GM21723 (cell line): ENCODE measurements around the gene NMNAT2.
A peak's percentile ranks its signal among the peaks of the same experiment; 100 is the strongest.
"Not testable (repeated sequence)": the region's sequence is repeated elsewhere in the genome, so short reads cannot be mapped to it uniquely, and the experiment has no call there.

Experiments used
- ATAC-seq: cut with Tn5 transposase; IDR thresholded peaks from one replicate; pipeline ENCODE4 v1.9.1; 2021; ENCODE audit warnings: mild to moderate bottlenecking, moderate library complexity; ENCODE audit not compliant: unreplicated experiment

Gene NMNAT2

DNA sequence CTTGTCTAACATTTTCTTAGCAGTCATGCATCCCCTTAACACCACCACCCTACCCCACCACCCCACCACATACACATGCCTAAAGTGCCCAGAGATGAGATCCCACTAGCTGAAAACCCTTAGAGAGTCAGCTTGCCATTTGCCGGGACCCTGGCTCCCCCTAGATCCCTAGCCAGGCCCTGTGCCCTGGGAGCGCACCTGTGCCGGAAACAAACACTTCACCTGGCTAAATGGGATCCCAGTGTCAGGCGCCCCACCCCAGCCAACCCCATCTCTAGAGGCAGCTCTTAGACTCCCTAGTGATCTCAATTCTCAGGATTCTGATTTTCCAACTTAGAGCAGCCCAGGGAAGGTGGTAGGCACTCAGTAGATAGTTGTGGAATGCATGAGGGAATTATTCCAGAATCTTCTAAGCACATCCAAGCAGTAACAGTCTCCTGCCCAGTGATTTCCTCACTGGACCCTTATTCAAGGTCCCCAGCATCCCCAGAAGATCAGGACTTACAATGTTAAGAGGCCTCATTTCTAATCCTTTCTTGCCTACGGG lies 126.9 kb downstream of the NMNAT2 start:
- no peak for ATAC-seq

DNA sequence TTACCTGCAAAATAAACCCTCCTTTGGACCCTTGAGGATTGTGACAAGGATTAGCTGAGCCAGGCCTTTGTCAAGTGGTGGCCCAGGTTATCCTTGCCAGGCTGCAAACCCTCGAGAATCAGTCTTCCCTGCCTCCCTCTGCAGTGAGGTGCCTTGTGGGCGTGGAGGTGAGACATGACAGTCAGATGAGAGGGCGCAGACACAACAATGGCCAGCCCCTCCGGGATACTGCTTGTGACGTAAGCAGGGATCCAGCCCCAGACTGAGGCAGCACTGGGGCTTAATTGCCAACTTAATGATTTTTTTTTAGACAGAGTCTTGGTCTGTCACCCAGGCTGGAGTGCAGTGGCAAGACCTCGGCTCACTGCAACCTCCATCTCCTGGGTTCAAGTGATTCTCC lies 127.6 kb downstream of the NMNAT2 start:
- ATAC-seq = no peak

DNA sequence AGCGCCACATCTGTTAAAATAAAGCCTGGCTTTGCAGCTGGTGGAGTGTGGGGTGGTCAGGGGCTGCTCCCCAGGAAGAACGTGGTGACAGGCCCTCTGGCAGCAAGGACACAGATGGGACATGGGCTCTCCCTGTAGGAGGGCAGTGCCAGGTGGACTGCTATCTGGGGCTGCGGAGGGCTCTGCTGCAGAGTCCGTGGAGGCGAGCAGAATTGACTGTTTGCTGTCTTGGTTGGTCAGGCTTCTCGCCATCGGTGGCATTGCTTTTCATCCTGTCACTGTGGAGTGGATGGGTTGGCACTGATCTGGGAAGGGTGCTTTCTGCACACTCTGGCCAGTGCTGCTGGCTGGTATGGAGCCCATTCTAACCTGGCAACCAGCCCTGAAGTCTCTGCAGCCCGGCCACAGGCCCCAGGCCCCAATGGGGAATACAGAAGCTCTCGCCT lies 129.1 kb downstream of the NMNAT2 start:
- no peak for ATAC-seq

DNA sequence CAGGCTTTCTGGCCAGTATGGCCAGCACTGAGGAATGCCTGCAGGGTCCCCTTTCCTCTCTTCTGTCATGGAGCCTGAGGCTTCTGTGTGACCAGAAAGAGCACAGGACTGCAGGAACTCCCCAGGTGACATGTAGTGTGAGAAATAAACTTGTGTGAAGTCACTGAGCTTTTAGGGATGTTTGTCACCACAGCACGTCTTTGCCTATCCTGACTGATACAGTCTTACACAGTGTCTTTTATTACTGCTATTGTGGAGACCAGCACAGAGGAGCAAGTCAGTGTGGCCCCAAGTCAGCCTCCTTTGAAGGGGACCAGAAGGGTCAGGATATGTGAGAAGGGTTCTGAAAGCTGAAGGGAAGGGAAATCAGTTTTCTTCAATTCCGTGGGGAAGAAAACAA lies 129.6 kb downstream of the NMNAT2 start:
- no peak for ATAC-seq

DNA sequence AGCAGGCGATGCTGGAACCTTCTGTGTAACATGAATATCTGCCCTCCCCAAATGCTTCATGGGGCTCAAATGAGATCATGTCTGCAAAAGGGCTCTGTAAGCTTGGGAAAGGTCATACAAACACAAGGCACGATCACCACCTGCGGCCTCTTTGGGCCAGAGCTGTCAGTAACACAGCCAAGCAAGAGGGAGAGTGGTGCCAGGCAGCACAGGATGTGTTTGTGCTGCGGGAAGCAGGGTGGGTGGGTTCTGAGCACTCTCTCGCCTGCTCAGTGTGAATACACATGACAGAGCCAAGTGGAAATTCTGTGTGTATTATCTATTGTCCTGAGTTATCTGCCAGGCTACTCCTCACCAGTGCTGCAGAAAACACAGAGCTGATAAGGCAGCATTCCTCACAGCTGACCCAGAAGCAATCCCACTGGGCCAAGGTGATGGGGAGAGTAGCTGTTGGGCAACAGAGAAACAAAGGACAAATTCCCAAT lies 130.9 kb downstream of the NMNAT2 start:
- ATAC-seq = no peak

DNA sequence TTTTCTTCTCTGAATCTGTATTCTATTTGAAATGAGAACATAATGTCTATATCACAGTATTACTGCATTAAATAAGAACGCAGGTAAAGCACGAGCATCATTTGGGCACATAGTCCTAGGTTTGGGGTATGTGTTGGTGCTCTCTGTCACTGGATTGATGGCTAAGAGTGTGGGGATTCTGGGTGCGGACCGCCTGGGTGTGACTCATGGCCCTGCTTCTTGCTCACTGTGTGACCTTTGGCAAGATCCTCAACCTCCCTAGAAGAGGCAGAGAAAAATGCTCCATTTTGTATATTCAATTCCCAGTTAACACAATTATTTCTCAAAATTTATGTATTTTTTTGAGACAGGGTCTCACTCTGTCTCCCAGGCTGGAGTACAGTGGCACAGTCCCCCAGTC lies 132.4 kb downstream of the NMNAT2 start:
- ATAC-seq = no peak

DNA sequence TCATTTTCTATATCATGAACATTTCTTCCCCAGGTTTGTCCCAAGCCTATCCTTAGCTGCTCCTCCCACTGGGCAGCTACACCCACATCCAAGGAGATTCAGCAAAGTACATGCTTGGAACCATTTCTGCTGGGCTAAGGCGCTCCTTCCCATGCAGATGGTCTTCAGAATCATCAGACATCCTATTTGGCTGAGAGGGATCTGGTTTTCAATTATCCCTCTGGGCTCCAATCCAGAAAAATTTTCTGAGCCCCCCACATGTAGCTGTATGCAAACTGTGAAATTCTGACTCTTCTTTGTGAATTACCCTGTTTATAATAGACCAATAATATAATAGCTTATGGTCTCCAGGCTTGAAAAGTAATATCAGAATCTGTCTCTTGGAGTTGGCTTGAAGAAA lies 132.9 kb downstream of the NMNAT2 start:
- ATAC-seq = no peak

DNA sequence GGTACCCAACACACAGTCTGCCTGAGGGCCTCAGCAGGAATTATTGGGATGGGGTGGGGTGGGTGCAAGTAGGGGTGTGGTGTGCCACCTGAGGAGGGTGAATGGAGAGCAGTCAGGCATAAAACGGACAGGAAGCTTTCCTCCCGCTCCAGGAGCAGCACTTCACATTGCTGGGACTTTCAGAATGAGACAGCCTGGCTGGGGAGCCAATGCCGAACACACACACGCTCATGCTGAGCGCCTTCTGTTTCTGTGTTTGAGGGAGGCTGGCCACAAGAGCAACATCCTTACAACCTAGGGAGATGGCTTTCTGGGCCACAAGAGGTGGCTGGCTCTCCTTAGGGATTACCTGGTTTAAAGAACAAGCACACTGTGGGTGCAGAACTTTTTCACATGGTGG lies 134.1 kb downstream of the NMNAT2 start:
- ATAC-seq = no peak

DNA sequence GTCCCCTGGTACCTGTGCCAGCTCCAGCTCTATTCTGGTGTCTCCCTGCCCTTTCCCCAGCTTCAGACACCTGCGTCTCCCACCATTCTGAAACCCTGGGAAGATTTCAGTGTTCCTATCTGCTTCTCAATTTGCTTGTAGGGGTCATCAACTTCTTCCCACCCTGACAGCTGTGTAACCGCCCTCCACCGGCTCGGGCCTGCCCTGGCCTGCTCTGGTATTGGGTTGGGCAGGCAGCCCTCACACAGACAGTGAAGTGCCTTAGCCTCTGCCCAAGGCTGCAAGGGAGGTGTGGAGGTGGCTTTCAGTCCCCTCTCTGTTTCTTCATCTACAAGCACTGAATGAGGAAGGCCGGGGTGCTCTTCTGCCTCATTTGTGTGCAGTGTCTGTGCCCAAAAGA lies 134.9 kb downstream of the NMNAT2 start:
- ATAC-seq = no peak

DNA sequence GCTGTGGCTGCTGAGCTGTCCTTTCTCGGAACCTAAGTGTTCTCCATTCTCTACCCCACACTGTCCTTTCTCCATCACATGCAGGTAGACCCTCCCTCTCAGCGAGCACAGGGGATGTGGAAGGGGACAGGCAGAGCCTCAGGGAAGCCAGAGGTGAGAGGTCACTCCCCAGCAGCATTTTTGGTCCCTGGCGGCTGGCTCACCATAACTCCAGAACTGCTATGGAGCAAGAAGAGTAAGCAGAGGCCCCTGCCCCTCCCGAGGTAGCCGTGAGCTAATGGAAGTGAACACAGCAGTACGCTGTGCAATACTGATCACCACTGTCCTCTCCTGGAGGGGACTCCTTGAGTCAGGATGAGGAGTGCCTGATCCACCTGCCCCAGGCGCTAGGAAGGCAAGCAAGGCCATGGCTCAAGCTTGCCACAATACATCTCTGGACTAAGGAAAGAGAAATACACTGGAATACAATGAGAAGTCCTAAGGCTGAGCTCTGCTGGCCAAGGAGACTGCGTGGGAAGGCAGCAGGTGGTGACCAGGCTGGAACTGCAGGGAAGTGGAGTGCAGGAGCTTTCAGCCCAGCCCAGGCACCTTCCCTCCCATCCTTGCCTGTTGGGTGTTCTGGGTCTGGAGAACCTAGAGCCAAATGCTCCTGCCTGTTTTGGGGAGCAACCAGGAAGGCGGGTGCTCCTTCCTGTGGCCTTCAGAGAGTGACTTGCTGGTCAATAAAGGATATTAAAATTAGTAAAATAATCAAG lies 135.9 kb downstream of the NMNAT2 start:
- no peak for ATAC-seq

DNA sequence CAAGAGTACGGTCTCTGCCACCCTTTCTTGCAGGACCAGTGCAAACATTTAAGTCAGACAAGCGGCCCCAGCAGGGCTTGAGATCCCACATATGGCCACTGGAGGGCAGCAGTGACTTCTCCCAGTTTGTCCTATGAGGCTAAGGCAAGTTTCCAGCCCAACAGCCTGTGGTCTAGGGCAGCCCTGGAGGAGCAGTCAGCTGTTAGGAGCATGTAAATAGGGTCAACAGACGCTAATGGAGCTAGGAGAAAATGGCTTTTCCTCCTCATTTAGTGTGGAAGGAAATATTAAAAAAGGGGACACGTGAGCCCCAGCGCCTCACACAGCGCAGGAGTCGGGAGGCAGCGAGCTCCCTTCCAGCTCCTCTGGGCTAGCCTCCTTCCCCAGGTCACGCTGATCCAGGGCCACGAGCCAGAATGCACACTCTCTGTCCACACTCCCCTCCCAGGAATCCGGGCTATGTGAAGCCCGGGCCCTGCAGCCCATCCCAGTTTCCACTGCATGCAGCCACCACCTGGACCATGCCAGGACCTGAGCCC lies 136.6 kb downstream of the NMNAT2 start:
- ATAC-seq = peak; percentile 81

DNA sequence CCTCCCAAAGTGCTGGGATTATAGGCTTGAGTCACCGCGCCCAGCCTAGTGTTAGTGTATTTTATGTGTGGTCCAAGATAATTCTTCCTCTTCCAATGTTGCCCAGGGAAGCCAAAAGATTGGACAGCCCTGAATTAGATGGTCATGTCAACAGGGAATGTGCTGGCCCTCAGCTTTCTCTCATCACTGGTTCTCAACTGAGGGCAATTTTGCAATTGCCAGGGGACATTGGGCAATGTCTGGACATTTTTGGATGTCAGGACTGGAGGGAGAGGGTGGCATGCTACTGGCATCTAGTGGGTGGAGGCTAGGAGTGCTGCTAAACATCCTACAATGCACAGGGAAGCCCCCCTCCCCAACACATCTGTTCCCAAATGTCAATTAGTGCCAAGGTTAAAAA lies 137.1 kb downstream of the NMNAT2 start:
- no peak for ATAC-seq

DNA sequence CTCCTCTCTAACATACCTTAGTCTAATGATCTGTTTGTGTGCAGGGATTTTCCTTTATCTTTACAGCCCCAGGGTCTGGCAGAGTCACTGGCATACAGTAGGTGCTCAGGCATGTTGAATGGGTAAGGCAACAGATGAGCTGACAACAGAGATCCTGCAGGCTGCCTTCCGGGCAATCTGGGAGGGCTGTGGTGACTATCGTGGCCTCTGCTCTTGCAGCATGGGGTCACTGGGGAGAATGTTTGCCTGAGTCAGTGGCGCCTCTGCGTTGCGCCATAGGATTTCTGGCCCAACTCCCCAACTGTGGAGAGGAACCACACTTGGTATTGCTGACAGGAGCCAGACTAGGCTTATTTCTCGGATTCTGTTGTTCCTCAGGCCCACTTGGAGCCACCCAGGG lies 138.3 kb downstream of the NMNAT2 start:
- ATAC-seq = no peak

DNA sequence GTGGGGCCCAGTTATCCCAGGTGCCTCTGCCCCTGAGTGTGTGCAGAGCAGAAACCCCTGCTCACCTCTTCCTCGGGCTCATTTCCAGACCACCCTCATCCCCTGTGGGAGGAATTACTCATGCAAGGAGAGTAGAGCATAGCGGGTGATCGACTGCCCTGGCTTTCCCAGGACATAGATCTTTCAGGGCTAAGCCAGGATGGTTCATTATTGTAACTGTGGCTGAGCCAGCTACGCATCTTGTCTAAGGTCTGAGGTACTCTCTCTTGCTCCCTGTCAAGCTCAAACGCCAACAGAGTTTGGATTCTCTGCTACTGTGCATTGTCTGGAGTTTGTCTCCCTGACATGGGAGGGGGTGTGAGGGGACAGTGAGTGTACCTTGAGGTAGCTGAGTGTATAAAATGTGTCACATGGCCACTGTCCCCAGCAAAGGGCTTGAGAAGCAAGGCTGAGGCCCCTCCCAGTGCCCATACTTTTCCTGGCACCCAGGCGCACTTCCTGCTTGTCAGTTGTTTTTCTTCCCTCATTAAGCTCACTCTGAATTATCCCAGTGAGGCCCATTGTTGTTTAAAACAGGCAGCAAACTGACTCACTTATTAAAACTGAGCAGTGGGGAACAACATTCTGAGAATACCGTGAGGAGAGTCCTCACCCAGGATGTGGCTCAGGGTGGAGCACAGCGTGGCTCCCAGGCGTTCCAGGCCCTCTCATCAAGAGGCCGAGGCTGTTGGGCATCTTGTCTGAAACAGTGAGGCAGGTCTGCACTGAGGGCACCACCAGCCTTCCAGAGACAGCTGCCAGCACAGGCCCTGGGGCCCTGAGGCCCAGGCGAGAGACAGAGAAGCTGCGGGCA lies 139.2 kb downstream of the NMNAT2 start:
- ATAC-seq = no peak

DNA sequence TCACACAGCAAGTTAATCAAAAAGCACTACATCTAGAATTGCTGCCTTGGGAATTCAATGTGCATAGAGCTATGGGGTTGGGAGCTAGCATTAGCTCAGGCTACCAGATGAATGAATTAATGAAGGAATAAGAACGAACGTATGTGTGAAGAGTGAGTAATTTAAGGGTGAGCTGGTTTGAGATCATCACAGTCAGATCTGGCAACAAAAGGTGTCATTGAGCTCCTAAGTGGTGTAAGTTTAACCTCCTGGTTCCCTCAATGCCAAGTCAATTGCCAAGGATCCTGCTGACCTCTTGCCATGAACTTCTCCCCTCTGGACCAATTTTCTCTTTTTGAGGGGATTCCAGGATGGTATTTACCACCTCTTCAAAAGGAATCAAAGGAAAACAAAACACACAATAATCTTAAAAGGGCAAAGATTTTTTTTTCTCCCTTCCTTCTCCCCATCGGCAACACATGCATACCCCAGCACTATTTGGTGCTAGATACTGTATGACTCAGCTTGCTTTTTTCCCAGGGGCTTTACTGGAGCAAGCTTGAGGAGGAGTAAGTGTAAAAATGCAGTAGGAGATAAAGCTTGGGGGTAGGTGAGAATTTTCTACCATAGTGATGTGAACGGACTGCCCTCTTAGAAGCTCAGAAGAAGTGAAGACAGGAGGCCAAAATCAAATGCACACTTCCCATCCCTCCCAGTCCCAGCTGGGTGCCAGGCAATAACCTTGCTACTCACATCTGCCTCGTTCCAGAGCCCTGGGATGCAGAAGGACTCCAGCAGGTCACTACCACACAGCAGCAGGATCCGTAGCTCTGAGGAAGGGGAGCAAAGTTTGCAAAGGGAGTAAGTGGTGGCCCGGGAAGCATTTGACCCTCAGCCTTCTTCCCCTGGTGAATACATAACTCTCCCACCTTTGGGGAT lies 140.1 kb downstream of the NMNAT2 start:
- ATAC-seq = no peak

DNA sequence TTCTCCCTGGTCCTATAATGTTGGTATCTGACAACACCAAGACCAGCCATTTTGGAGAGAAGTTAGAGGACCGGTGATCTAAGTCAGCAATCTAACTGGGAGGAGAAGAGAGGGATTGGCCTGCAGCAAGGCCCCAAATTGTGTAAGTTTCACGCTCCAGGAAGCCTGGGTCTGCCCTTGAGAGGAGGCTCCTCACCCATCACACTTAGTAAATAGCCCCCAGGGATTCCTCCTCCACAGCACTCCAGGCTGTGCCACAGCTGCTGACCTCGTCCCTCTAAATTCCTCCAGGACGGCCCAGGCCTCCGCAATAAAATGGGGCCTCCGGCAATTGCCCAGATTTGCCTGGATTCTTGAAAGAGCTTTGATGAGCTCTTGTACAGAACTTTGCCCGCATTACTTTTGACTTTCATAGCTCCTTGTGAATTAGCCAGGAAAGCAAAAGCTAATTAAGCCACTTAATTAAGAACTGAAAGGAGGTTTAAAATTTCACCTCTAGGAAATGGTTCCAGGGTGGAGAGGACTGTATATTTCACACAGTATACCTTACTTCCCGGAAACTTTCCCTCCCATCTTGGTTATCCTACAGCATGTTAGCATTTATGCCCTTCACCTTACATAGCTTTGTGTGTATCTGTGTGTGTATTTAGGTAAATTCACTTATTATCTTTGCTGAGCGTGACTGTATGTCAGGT lies 141.6 kb downstream of the NMNAT2 start:
- ATAC-seq = no peak

DNA sequence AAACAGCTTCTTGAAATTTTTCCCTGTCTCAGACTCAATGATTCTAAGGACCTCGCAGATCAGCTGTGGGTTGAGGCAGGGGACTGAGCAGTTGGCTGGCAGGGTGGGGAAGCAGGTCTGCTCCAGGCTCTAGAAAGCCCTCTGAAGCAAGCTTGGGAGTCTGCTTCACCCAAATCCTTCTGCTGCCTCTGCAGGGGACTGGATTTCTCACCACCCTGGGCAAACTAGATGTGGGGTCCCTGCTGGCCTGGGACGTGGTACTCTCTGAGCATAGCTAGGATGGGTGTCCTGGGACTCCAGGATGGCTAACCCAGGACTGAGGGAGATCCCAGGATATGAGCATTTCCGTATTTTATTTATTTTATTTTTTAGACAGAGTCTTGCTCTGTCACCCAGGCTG lies 142.9 kb downstream of the NMNAT2 start:
- ATAC-seq = no peak

DNA sequence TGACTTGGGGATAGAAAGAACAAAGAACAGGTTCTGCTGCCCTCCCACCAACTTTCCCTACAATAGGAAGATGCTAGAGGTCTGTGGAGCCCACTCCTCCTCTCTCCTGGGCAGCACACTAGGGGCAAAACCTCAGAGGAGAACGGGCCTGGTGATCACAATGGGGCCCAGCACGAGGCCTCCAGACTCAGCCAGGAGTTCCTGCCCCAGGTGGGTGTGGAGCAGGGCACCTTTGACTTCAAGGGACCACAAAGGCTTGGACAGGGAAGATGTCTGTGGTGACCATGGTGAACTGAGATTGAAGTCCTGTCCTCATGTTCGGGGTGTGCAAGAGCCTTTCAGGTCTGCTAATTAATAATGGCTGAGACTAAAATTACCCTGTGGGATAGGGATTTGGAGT lies 143.3 kb downstream of the NMNAT2 start:
- no peak for ATAC-seq

DNA sequence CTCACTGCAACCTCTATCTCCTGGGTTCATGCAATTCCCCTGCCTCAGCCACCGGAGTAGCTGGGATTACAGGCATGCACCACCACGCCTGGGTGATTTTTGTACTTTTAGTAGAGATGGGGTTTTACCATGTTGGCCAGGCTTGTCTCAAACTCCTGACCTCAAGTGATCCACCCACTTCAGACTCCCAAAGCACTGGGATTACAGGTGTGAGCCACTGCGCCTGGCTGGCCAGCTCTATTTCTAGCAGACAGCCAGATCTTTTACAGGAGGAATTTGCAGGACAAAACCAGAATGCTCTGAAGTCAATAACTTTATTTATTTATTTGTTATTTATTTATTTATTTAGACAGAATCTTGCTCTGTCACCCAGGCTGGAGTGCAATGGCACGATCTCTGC lies 144.2 kb downstream of the NMNAT2 start:
- ATAC-seq = not testable (repeated sequence)

DNA sequence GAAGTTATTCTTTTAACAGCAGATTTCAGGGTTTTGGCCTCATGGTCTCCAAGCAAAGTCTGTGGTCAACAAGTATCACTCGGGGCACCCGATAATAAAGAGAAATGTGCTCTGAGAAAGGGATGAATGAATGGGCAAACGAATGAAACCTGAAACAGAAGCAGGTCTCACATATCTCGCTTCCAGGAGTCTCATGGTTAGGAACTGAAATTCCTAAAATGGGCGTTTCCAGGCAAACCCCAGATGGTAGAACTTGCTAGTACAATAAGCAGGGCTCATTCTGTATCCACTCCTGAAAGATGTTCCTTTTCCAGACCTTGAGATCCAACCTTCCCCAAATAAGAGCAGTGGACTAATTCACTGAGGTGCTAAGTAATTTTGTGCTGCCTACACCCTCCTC lies 144.9 kb downstream of the NMNAT2 start:
- ATAC-seq = no peak
